ENCODE results near the gene C12orf42.

GRCh38 chr12:103457471-103457870 is 38.3 kb downstream of the C12orf42 start:
- TF ChIP-seq CTCF (IDR thresholded peaks at IDR 0.05) (no peak), EZH2 (IDR thresholded peaks at IDR 0.05; ENCODE audit: borderline replicate concordance, insufficient read depth, low read depth, low read length, poor library complexity, severe bottlenecking) (no peak)
